GM13977 (cell line): Measurements from ENCODE around the gene SSRP1.

Experiments used
- DNase-seq: peaks from one replicate; pipeline ENCODE4 v3.0.0; 2012; ENCODE audit warnings: low spot score
- in situ Hi-C: fragments of 300-500 bp; cut with MboI; formaldehyde crosslinking; loops from one replicate; pipeline ENCODE4 v1.12.0; 2022; ENCODE audit warnings: low sequenced_read_pairs, low pct_unique_long_range_greater_than_20kb, mixed read lengths, inconsistent platforms; ENCODE audit not compliant: unreplicated experiment
- TF ChIP-seq, protein P1 (sequence below): IDR thresholded peaks from 2 replicates; pipeline ENCODE4 v1.5.1; 2012; ENCODE audit warnings: mild to moderate bottlenecking, control low read depth; ENCODE audit not compliant: insufficient read depth; ENCODE audit errors: extremely low read depth, missing control alignments

The SSRP1 gene

DNA sequence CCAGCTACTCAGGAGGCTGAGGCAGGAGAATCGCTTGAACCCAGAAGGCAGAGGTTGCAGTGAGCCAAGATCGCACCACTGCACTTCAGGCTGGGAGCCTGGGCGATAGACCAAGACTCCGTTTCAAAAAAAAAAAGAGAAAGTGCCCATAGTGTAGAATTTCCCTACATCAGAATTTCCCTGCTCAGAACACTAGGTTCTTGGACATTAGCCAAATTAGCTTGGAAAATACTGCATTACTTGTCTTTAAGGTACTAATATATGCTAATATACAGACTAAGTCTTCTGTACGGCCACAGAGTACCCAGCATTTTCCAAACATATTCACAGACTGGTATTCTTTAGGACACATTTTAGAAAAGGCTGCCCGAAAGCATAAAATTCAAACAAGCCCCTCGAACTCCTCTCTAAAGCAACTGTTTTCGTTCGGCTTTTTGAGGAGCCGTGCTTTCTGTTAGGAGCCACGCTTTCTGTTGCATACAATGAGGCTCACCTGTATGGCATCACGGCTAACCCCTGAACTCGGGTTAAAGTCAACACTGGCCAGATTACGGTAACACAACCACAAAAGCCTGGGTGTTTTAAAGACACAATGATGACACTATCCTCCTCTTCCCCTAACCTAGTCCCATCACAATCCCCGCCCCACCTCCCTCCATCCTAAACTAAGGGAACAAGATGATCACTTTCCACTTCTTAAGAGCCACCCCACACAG is 29.4 kb downstream of the SSRP1 start:
- TF ChIP-seq, protein P1, sequence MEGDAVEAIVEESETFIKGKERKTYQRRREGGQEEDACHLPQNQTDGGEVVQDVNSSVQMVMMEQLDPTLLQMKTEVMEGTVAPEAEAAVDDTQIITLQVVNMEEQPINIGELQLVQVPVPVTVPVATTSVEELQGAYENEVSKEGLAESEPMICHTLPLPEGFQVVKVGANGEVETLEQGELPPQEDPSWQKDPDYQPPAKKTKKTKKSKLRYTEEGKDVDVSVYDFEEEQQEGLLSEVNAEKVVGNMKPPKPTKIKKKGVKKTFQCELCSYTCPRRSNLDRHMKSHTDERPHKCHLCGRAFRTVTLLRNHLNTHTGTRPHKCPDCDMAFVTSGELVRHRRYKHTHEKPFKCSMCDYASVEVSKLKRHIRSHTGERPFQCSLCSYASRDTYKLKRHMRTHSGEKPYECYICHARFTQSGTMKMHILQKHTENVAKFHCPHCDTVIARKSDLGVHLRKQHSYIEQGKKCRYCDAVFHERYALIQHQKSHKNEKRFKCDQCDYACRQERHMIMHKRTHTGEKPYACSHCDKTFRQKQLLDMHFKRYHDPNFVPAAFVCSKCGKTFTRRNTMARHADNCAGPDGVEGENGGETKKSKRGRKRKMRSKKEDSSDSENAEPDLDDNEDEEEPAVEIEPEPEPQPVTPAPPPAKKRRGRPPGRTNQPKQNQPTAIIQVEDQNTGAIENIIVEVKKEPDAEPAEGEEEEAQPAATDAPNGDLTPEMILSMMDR = no peak
- no peak for DNase-seq
- in situ Hi-C loops = no loop called here

DNA sequence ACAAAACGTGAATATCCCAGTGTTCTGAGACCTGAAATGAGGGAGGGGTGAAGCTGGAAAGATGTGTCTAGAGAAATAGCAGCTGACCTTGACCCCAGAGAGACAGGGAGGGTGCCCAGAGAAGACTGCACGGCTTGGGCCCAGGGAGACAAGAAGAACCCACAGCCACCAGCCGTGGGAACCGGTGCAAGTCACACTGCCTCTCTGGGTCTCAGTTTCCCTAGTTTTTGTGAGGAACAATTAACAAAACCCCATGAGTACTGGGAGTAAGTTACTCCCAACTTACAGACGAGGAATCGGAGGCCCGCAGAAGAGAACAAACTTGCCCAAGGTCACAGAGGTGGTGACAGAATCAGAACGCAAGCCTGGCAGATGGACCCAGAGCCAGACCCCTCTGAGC is 30.2 kb downstream of the SSRP1 start:
- no peak for DNase-seq
- TF ChIP-seq, protein P1 = no peak
- in situ Hi-C loops = no loop called here

DNA sequence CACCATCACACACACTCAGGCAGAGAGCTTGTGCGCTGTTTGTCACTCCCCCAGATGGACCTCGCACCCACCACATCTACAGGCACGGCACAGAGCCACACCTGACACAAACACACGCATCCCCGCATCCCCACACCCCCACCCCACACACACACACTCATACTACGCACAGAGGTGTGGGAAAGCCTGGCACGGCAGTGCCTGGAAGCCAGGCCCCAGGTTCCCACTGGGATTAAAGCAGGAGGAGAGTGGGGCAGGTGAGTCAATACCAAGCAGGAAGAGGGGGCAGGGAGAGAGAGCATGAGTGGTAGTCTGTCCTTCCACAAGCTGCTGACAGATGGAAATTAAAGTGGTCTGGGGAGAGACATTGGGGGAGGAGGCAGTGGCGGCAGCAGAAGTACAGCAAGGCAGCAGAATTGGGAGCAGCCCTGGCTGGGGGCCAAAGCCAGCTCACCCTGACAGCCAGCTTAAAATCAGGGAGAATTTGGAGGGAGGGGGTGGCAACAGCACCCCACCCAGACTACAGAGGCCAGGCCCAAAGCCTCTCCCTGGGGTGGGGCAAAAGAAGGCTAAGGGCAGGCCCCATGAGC is 31.6 kb downstream of the SSRP1 start:
- in situ Hi-C loops = no loop called here
- DNase-seq = peak; percentile 4
- TF ChIP-seq, protein P1 = no peak

DNA sequence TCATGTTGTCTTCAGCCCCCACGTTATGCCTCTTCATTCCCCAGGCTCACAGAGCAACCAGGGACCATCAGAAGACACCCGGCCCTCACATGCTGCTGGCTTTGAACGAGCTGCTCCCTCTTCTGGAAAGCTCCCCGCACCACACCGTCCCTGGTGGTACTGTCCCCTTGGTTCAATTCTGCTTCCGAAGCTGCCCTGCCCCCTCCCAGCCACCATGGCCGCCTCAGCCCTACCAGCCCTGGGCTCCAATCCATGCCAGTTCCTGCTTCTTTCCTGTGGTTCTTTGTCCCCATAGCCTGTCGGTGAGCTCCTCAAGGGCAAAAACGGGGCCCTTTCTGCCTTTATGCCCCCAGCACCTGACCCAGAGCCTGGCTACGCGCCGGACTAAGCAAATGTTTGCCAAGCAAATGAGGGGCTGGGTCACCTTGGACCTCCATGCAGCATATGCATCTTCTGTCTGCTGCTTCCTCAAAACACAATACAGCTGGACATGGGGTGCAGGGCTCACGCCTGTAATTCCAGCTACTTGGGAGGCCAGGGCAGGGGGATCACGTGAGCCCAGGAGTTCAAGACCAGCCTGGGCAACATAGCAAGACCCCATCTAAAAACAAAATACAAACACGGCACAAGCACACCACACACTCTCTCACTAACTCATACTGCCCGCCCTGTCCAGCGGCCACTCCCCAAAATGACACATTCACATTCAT is 32.3 kb downstream of the SSRP1 start:
- TF ChIP-seq, protein P1 = no peak
- in situ Hi-C loops = no loop called here
- DNase-seq = no peak

DNA sequence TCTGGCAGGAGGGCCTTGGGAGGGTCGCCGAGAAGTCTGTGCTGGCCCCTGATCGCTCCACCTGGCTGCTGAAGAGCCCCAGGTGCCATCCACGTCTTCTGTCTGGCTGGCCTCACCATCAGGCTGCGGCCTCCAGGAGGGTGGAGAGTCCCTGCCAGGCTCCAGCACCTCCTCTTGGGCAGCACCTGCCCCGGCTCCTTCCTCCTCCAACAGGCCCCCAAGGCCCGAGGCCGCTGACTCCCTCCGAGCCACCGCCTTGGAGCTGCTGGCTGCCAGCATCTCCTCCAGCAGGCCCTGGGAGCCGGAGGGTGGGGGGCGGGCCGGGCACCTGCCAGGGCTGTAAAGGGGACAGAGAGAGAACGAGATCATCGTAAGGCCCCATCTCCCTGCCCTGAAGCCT is 33.2 kb downstream of the SSRP1 start:
- TF ChIP-seq, protein P1 = no peak
- peak; percentile 6 for DNase-seq
- in situ Hi-C loops = no loop called here

DNA sequence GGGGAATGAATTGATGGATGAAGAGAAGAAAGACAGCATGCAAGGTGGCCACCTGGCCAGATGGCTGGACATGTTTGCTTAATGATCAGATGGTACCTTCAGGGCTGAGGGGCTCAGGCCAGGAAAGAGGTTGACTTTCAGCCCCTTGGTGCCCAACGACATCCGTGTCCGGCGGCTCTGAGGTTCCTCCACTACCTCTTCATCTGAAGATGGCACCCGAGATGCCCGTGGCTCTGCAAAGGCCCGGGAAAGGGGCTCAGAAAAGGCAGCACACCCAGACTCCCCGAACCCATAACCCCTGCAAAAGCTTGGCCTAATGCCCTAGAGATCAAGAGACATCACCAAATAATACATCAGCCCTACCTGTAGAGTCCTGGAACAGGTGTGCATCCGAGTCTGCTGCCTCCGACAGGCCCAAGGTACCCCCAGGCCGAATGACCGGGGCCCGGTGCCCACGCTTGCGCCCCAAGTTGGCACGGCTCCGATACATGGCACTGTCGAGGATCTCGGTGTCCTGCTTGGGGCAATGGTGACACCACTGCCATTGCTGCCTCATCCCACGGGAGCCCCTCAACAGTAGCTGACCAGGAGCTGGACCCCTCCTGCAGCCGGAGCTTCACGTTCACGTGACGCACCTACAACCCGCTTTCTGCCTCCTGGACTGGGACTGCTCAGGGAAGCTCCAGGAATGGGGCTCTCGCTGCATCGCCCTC is 33.8 kb downstream of the SSRP1 start:
- TF ChIP-seq, protein P1 = no peak
- DNase-seq = peak; percentile 16
- in situ Hi-C loops = no loop called here
